Upper lobe of right lung (tissue), 1 donor: ENCODE measurements around the gene FBLN7. TPM values are rescaled to one million over a fixed set of nuclear protein-coding genes. Genes with fewer than 3 reads are reported as not detected.
A peak's percentile ranks its signal among the peaks of the same experiment; 100 is the strongest.

ENCODE experiments used
- ATAC-seq: fragments of 200-7000 bp; cut with Tn5 transposase; one replicate; pipeline ENCODE4 v1.9.1; 2020; ENCODE audit warnings: mild to moderate bottlenecking, moderate library complexity
- DNase-seq: peaks from one replicate; pipeline ENCODE4 v3.0.0-alpha.2; 2020
- H3K27ac ChIP-seq: fragments of 200-600 bp; one replicate; pipeline ENCODE4 v1.8.0; 2022
- H3K27me3 ChIP-seq: fragments of 200-600 bp; one replicate; pipeline ENCODE4 v1.8.0; 2022; ENCODE audit warnings: mild to moderate bottlenecking
- H3K36me3 ChIP-seq: fragments of 200-600 bp; one replicate; pipeline ENCODE4 v1.8.0; 2022
- H3K4me1 ChIP-seq: fragments of 200-600 bp; one replicate; pipeline ENCODE4 v1.8.0; 2022
- H3K4me3 ChIP-seq: fragments of 200-600 bp; one replicate; pipeline ENCODE4 v1.8.0; 2022; ENCODE audit warnings: mild to moderate bottlenecking
- H3K9me3 ChIP-seq: fragments of 200-600 bp; one replicate; pipeline ENCODE4 v1.8.0; 2022
- intact Hi-C: fragments of 100-400 bp; cut with DNase I; formaldehyde crosslinking; loops from one replicate; pipeline ENCODE4 v1.11.0; 2022
- total RNA-seq: library from RNA; stranded (reverse); fragmentation: NEBNext Ultra II Directional; extraction: Animal tissue kit (Norgen Biotek cat#: 25700); gene quantifications from one replicate; pipeline ENCODE4 v1.2.1, GENCODE V29; 2021
- TF ChIP-seq, protein P1 (sequence below): fragments of 200-600 bp; IDR thresholded peaks from one replicate; pipeline ENCODE4 v1.8.0; 2022; ENCODE audit warnings: antibody characterized with exemption
- donor health status: DM: no; HTN: yes; CAD: no; lungs with severe emphysema.

The FBLN7 gene
- total RNA-seq, 1 donor from 2014 or later = 5.4 TPM

DNA sequence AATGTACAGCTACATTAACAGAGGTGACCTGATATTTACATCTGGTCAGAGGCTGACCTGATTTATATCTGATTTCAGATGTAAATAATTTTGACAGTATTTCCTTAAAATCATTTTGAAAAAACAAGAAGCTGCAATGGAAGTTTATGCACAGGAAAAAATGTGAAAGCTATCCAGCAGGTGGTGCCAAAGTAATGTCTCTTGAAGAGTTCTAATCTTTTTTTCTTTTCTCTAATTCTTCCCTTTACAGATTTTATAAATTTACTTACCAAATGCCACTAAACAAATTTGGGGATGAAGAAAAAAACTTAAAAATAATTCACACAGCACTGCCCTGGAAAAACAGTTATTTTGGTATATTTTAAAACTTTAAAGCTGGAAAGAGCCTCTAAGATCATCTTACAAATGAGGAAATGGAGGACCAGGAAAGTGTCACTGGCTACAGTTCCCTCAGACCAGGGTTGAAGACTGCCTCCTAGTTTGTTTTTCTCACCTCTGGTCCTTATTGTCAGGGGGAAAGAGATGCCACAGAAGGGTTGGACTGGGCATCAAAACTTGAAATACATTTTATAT lies 16.4 kb upstream of the FBLN7 start:
- Histone ChIP-seq H3K36me3 (peaks cover 16% of the 10 kb centered on the region), H3K4me3 (no peak overlapping the region), H3K27me3 (no peaks in the 10 kb centered on the region), H3K4me1 (no peaks in the 10 kb centered on the region), H3K9me3 (no peaks in the 10 kb centered on the region), H3K27ac (no peak overlapping the region)
- intact Hi-C loops = no loop called here
- DNase-seq = no peak
- TF ChIP-seq, protein P1, sequence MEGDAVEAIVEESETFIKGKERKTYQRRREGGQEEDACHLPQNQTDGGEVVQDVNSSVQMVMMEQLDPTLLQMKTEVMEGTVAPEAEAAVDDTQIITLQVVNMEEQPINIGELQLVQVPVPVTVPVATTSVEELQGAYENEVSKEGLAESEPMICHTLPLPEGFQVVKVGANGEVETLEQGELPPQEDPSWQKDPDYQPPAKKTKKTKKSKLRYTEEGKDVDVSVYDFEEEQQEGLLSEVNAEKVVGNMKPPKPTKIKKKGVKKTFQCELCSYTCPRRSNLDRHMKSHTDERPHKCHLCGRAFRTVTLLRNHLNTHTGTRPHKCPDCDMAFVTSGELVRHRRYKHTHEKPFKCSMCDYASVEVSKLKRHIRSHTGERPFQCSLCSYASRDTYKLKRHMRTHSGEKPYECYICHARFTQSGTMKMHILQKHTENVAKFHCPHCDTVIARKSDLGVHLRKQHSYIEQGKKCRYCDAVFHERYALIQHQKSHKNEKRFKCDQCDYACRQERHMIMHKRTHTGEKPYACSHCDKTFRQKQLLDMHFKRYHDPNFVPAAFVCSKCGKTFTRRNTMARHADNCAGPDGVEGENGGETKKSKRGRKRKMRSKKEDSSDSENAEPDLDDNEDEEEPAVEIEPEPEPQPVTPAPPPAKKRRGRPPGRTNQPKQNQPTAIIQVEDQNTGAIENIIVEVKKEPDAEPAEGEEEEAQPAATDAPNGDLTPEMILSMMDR = peak; percentile 59
- no peak for ATAC-seq

- Histone ChIP-seq H3K9me3 (peaks cover 3% of the 10 kb centered on the region), H3K4me3 (no peak overlapping the region), H3K4me1 (no peaks in the 10 kb centered on the region), H3K36me3 (no peaks in the 10 kb centered on the region), H3K27ac (no peak overlapping the region), H3K27me3 (no peaks in the 10 kb centered on the region)
- intact Hi-C loops = no loop called here
- no peak for ATAC-seq
- no peak for DNase-seq
- TF ChIP-seq, protein P1 = no peak
Observed at GRCh38 chr2:112129060-112129459, 9.1 kb upstream of the FBLN7 start.

- Histone ChIP-seq H3K36me3 (no peaks in the 10 kb centered on the region), H3K4me1 (no peaks in the 10 kb centered on the region), H3K27ac (no peak overlapping the region), H3K27me3 (no peaks in the 10 kb centered on the region), H3K9me3 (peaks cover 2% of the 10 kb centered on the region), H3K4me3 (no peak overlapping the region)
- DNase-seq (no peak), ATAC-seq (no peak)
- intact Hi-C loops = no loop called here
- TF ChIP-seq, protein P1 = no peak
Observed at GRCh38 chr2:112133344-112133743, 4.8 kb upstream of the FBLN7 start.

GRCh38 chr2:112134120-112134519 lies 4.1 kb upstream of the FBLN7 start:
- ATAC-seq (no peak), DNase-seq (no peak)
- H3K27me3 ChIP-seq = no peaks in the 10 kb centered on the region
- no peaks in the 10 kb centered on the region for H3K4me1 ChIP-seq
- H3K27ac ChIP-seq = no peak overlapping the region
- H3K9me3 ChIP-seq = no peaks in the 10 kb centered on the region
- TF ChIP-seq, protein P1 = no peak
- intact Hi-C loops = no loop called here
- no peak overlapping the region for H3K4me3 ChIP-seq
- H3K36me3 ChIP-seq = no peaks in the 10 kb centered on the region

- H3K9me3 ChIP-seq = no peaks in the 10 kb centered on the region
- intact Hi-C loops = no loop called here
- ATAC-seq (no peak), DNase-seq (no peak)
- H3K27me3 ChIP-seq = no peaks in the 10 kb centered on the region
- no peaks in the 10 kb centered on the region for H3K36me3 ChIP-seq
- H3K27ac ChIP-seq = no peak overlapping the region
- no peaks in the 10 kb centered on the region for H3K4me1 ChIP-seq
- H3K4me3 ChIP-seq = no peak overlapping the region
- TF ChIP-seq, protein P1 = no peak
Observed at GRCh38 chr2:112136096-112136495, 2.1 kb upstream of the FBLN7 start.
